ENCODE results near the gene CAMTA1.

The CAMTA1 gene

GRCh38 chr1:7047866-7048265 lies 262.6 kb downstream of the CAMTA1 start:
- DNase-seq = no peak

- no peak for DNase-seq
Measured at GRCh38 chr1:7048395-7048794, 263.1 kb downstream of the CAMTA1 start.

GRCh38 chr1:7049913-7050625 lies 264.8 kb downstream of the CAMTA1 start:
- no peak for DNase-seq

- no peak for DNase-seq
Measured at GRCh38 chr1:7050751-7051665, 265.8 kb downstream of the CAMTA1 start.

GRCh38 chr1:7052701-7053100 lies 267.4 kb downstream of the CAMTA1 start:
- DNase-seq = no peak

GRCh38 chr1:7060745-7061144 lies 275.5 kb downstream of the CAMTA1 start:
- no peak for DNase-seq

GRCh38 chr1:7062346-7063061 lies 277.2 kb downstream of the CAMTA1 start:
- no peak for DNase-seq

GRCh38 chr1:7063981-7064380 lies 278.7 kb downstream of the CAMTA1 start:
- no peak for DNase-seq

GRCh38 chr1:7068552-7068951 lies 283.3 kb downstream of the CAMTA1 start:
- no peak for DNase-seq

- no peak for DNase-seq
Measured at GRCh38 chr1:7069931-7070330, 284.7 kb downstream of the CAMTA1 start.

- DNase-seq = no peak
Measured at GRCh38 chr1:7070389-7071029, 285.3 kb downstream of the CAMTA1 start.

- no peak for DNase-seq
Measured at GRCh38 chr1:7076117-7076516, 290.9 kb downstream of the CAMTA1 start.

- DNase-seq = no peak
Measured at GRCh38 chr1:7076572-7076971, 291.3 kb downstream of the CAMTA1 start.

- DNase-seq = no peak
Measured at GRCh38 chr1:7077136-7077535, 291.9 kb downstream of the CAMTA1 start.

GRCh38 chr1:7077970-7078369 lies 292.7 kb downstream of the CAMTA1 start:
- no peak for DNase-seq

GRCh38 chr1:7079637-7080036 lies 294.4 kb downstream of the CAMTA1 start:
- no peak for DNase-seq

GRCh38 chr1:7084232-7084894 lies 299.1 kb downstream of the CAMTA1 start:
- DNase-seq = no peak

GRCh38 chr1:7085521-7085920 lies 300.3 kb downstream of the CAMTA1 start:
- no peak for DNase-seq

- DNase-seq = no peak
Measured at GRCh38 chr1:7086106-7086505, 300.9 kb downstream of the CAMTA1 start.

GRCh38 chr1:7087888-7088287 lies 302.6 kb downstream of the CAMTA1 start:
- DNase-seq = no peak

GRCh38 chr1:7089497-7089896 lies 304.2 kb downstream of the CAMTA1 start:
- DNase-seq = no peak

- no peak for DNase-seq
Measured at GRCh38 chr1:7093297-7093696, 308.0 kb downstream of the CAMTA1 start.
